Esophagus (tissue), 2 donors: ENCODE data around the gene DEPDC5. TPM values are rescaled to one million over a fixed set of nuclear protein-coding genes. Genes with fewer than 3 reads are reported as not detected.

ENCODE experiments used
- H3K27ac ChIP-seq, 2 donors: one replicate each; pipeline ENCODE4 v1.5.1; 2013; ENCODE audit warnings: low read depth in 2 of 2, mild to moderate bottlenecking in 2 of 2, inconsistent platforms in 1 of 2, low read length in 1 of 2, moderate library complexity in 1 of 2
- H3K27me3 ChIP-seq, 2 donors: one replicate each; pipeline ENCODE4 v1.6.1; 2013; ENCODE audit warnings: low read length in 2 of 2, control low read depth in 1 of 2, mild to moderate bottlenecking in 1 of 2; ENCODE audit not compliant: insufficient read depth in 2 of 2, control insufficient read depth in 1 of 2
- H3K36me3 ChIP-seq, 2 donors: one replicate each; pipeline ENCODE4 v1.6.1; 2013; ENCODE audit warnings: low read length in 1 of 2; ENCODE audit not compliant: control insufficient read depth in 2 of 2, insufficient read depth in 2 of 2
- H3K4me1 ChIP-seq, 2 donors: one replicate each; pipeline ENCODE4 v1.6.1; 2013; ENCODE audit warnings: low read length in 1 of 2; ENCODE audit not compliant: control insufficient read depth in 2 of 2, insufficient read depth in 2 of 2
- H3K4me3 ChIP-seq, 2 donors: one replicate each; pipeline ENCODE4 v1.5.1; 2013; ENCODE audit warnings: low read length in 2 of 2, mild to moderate bottlenecking in 2 of 2, low read depth in 1 of 2, moderate library complexity in 1 of 2
- H3K9me3 ChIP-seq, 2 donors: one replicate each; pipeline ENCODE4 v1.6.1; 2013; ENCODE audit warnings: mild to moderate bottlenecking in 2 of 2, low read depth in 1 of 2, low read length in 1 of 2, moderate library complexity in 1 of 2; ENCODE audit not compliant: control insufficient read depth in 2 of 2, insufficient read depth in 1 of 2
- WGBS, 2 donors: extraction: QIAGEN DNeasy Blood & Tissue Kit; methylation state at CpG; one replicate each; pipeline ENCODE4 v1.1.7; 2013; 5-methylcytosine and 5-hydroxymethylcytosine counted together
- polyA plus RNA-seq, 2 donors: library from polyadenylated mRNA; stranded (reverse); fragments of 200-250 nt; gene quantifications; one replicate each; pipeline ENCODE4 v1.2.3, GENCODE V29; 2013
- donor health status: healthy with polysubstance abuse.
- donor health status: Bipolar disorder and iron deficiency.

Gene DEPDC5
- polyA plus RNA-seq, 2 donors, result 6.5 to 10.8 TPM

DNA sequence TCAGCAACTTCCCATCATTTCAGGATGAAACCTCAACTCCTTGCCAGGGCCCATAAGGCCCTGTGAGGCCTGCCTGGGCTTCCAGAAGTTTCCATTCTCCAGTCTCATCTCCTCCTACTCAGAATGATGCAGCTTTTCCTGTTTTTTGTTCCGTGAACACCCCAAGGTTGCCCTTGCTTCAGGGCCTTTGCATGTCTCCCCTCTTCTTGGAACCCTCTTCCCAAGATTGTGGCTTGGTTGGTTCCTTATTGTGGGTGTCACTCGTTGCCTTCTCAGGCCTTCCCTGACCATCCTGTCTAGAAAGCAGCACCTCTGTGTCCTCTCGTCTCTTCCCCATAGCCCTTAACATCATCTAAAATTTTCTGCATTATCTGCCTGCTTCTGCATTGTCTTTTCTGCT lies 167.3 kb downstream of the DEPDC5 start:
- H3K27ac ChIP-seq, result no peak overlapping the region
- no peaks in the 10 kb centered on the region for H3K27me3 ChIP-seq
- 81 to 94% methylated on average over 3 of the region's 3 CpGs for WGBS, 2 donors
- H3K4me3 ChIP-seq, result no peak overlapping the region
- H3K36me3 ChIP-seq, result no peaks in the 10 kb centered on the region
- peaks cover 0 to 2% of the 10 kb centered on the region in 2 donors for H3K4me1 ChIP-seq
- H3K9me3 ChIP-seq, result no peaks in the 10 kb centered on the region

- Histone ChIP-seq H3K27me3 (no peaks in the 10 kb centered on the region), H3K4me1 (no peaks in the 10 kb centered on the region), H3K36me3 (no peaks in the 10 kb centered on the region), H3K27ac (no peak overlapping the region), H3K9me3 (no peaks in the 10 kb centered on the region), H3K4me3 (no peak overlapping the region)
- WGBS, 2 donors, result 74 to 80% methylated on average over 6 of the region's 6 CpGs
These were observed 168.7 kb downstream of the DEPDC5 start for GRCh38 chr22:31922534-31922933.

DNA sequence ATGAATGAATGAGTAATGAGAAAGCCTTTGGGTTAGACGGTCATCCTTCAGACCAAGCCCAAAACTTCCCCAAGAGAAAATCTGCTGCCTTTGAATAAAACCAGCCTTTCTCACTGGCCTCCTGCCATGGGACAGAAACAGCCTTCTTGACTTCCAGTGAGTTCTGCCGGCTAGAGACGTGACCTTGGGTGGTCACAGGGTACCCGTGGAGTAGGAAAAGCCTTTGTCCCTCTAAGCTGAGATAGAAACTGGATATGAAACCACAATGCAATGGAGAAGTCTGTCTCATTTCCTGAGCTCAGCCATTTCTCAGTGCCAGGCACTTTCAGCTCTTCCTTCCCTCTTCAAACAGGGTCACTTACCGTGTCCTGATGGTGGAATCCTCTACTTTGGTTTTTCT lies 169.3 kb downstream of the DEPDC5 start:
- WGBS, 2 donors, result 34 to 38% methylated on average over 5 of the region's 5 CpGs
- H3K9me3 ChIP-seq, result no peaks in the 10 kb centered on the region
- no peak overlapping the region for H3K27ac ChIP-seq

DNA sequence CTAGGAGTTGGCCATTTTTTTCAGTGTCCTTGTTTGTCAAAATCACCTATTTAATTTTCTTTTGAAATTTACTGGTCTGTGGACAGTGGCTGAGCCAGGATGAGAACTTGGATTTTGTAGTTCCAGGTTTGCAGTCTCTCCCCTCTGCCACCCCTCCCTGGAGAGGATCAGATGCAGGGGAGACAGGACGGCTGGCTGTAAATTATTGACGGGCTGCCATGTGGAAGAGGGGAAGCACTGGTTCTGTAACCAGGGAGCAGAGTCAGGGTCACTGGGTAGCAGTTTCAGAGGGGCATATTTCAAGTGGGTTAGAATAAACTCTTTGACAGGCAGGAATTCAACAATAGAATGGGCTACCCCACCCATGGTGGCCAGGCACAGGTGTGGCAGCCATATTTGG lies 169.9 kb downstream of the DEPDC5 start:
- no peaks in the 10 kb centered on the region for H3K27me3 ChIP-seq
- no peaks in the 10 kb centered on the region for H3K4me1 ChIP-seq
- H3K9me3 ChIP-seq, result no peaks in the 10 kb centered on the region
- no peak overlapping the region for H3K27ac ChIP-seq
- H3K4me3 ChIP-seq, result no peak overlapping the region
- H3K36me3 ChIP-seq, result no peaks in the 10 kb centered on the region
- WGBS, 2 donors, result 68 to 86% methylated on average over 2 of the region's 2 CpGs

More for the DNA sequence above, 169.3 kb downstream of the DEPDC5 start:
- Histone ChIP-seq H3K4me1 (no peaks in the 10 kb centered on the region), H3K4me3 (no peak overlapping the region), H3K36me3 (no peaks in the 10 kb centered on the region), H3K27me3 (no peaks in the 10 kb centered on the region)

DNA sequence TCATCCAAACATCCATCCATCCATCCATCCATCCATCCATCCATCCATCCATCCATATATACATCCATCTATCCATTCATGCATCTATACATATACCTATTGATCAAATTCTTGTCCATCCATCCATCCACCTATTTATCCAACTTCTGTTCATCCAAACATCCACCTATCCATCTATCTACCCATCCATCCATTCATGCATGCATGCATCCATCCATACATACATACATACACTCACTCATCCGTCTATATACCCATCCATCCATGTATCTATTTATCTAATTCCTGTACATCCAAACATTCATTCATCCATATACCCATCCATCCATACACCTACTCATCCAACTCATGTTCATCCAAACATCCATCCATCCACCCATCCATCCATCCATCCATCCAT lies 171.2 kb downstream of the DEPDC5 start:
- Histone ChIP-seq H3K36me3 (no peaks in the 10 kb centered on the region), H3K4me3 (no peak overlapping the region), H3K27ac (no peak overlapping the region), H3K27me3 (no peaks in the 10 kb centered on the region), H3K4me1 (peaks cover 0 to 2% of the 10 kb centered on the region in 2 donors), H3K9me3 (no peaks in the 10 kb centered on the region)
- 95% methylated on average over 1 of the region's 1 CpG for WGBS, 2 donors

- Histone ChIP-seq H3K4me1 (peaks cover 0 to 2% of the 10 kb centered on the region in 2 donors), H3K9me3 (no peaks in the 10 kb centered on the region), H3K27ac (no peak overlapping the region), H3K4me3 (no peak overlapping the region), H3K36me3 (no peaks in the 10 kb centered on the region), H3K27me3 (no peaks in the 10 kb centered on the region)
- WGBS, 2 donors, result 76 to 80% methylated on average over 1 of the region's 1 CpG
These were observed 172.2 kb downstream of the DEPDC5 start for GRCh38 chr22:31926024-31926423.

GRCh38 chr22:31926969-31927368 lies 173.2 kb downstream of the DEPDC5 start:
- H3K4me1 ChIP-seq, result peaks cover 0 to 2% of the 10 kb centered on the region in 2 donors
- H3K36me3 ChIP-seq, result no peaks in the 10 kb centered on the region
- H3K4me3 ChIP-seq, result no peak overlapping the region
- H3K27ac ChIP-seq, result no peak overlapping the region
- no peaks in the 10 kb centered on the region for H3K9me3 ChIP-seq
- H3K27me3 ChIP-seq, result no peaks in the 10 kb centered on the region

- Histone ChIP-seq H3K4me3 (no peak overlapping the region), H3K4me1 (peaks cover 0 to 2% of the 10 kb centered on the region in 2 donors), H3K9me3 (no peaks in the 10 kb centered on the region), H3K36me3 (no peaks in the 10 kb centered on the region), H3K27me3 (no peaks in the 10 kb centered on the region), H3K27ac (no peak overlapping the region)
- 70 to 74% methylated on average over 3 of the region's 3 CpGs for WGBS, 2 donors
These were observed 173.7 kb downstream of the DEPDC5 start for GRCh38 chr22:31927562-31927961.

GRCh38 chr22:31929167-31929930 lies 175.5 kb downstream of the DEPDC5 start:
- Histone ChIP-seq H3K4me3 (no peak overlapping the region), H3K27ac (no peak overlapping the region), H3K36me3 (no peaks in the 10 kb centered on the region), H3K27me3 (no peaks in the 10 kb centered on the region), H3K9me3 (no peaks in the 10 kb centered on the region), H3K4me1 (peaks cover 0 to 2% of the 10 kb centered on the region in 2 donors)
- 61 to 68% methylated on average over 8 of the region's 8 CpGs for WGBS, 2 donors

- Histone ChIP-seq H3K27ac (no peak overlapping the region), H3K27me3 (no peaks in the 10 kb centered on the region)
- 69 to 71% methylated on average over 5 of the region's 5 CpGs for WGBS, 2 donors
These were observed 179.0 kb downstream of the DEPDC5 start for GRCh38 chr22:31932863-31933262.

More at GRCh38 chr22:31932863-31933262, 179.0 kb downstream of the DEPDC5 start:
- Histone ChIP-seq H3K36me3 (no peaks in the 10 kb centered on the region), H3K4me3 (no peak overlapping the region), H3K9me3 (no peaks in the 10 kb centered on the region), H3K4me1 (peaks cover 0 to 2% of the 10 kb centered on the region in 2 donors)
